Mesothelial cell of epicardium (in vitro differentiated cells): ENCODE measurements around the gene ECI2. TPM values are rescaled to one million over a fixed set of nuclear protein-coding genes. Genes with fewer than 3 reads are reported as not detected.

ENCODE experiments used
- DNase-seq, 2 experiments: peaks; one replicate each; pipeline ENCODE4 v3.0.0; 2021; ENCODE audit warnings: low spot score in 2 of 2; ENCODE audit not compliant: unreplicated experiment in 2 of 2
- H3K27ac Mint-ChIP-seq: 2 replicates; pipeline ENCODE4 v1.8.0; 2021; ENCODE audit warnings: mixed read lengths
- H3K27me3 Mint-ChIP-seq: 2 replicates; pipeline ENCODE4 v1.8.0; 2021; ENCODE audit warnings: low read depth, mixed read lengths
- H3K36me3 Mint-ChIP-seq: 2 replicates; pipeline ENCODE4 v1.8.0; 2021; ENCODE audit warnings: mixed read lengths
- H3K4me1 Mint-ChIP-seq: 2 replicates; pipeline ENCODE4 v1.8.0; 2021; ENCODE audit warnings: mixed read lengths
- H3K4me3 Mint-ChIP-seq: 2 replicates; pipeline ENCODE4 v1.8.0; 2021; ENCODE audit warnings: mild to moderate bottlenecking, moderate library complexity, mixed read lengths
- H3K9me3 Mint-ChIP-seq: 2 replicates; pipeline ENCODE4 v1.8.0; 2021; ENCODE audit warnings: mixed read lengths
- total RNA-seq: library from RNA; stranded (reverse); gene quantifications from 3 replicates; pipeline ENCODE4 v1.2.1, GENCODE V29; 2021
- TF ChIP-seq, protein P1 (sequence below): fragments of 200-600 bp; sonication (generic); IDR thresholded peaks from one replicate; pipeline ENCODE4 v1.5.0; 2021; ENCODE audit warnings: antibody characterized with exemption; ENCODE audit not compliant: unreplicated experiment

ECI2 gene
- total RNA-seq, 1 donor from 2014 or later: 51.8 TPM

- Mint-ChIP-seq H3K27ac (no peak overlapping the region), H3K4me3 (no peak overlapping the region), H3K27me3 (no peaks in the 10 kb centered on the region), H3K4me1 (peaks cover 3% of the 10 kb centered on the region), H3K36me3 (no peaks in the 10 kb centered on the region), H3K9me3 (no peaks in the 10 kb centered on the region)
- TF ChIP-seq, protein P1, sequence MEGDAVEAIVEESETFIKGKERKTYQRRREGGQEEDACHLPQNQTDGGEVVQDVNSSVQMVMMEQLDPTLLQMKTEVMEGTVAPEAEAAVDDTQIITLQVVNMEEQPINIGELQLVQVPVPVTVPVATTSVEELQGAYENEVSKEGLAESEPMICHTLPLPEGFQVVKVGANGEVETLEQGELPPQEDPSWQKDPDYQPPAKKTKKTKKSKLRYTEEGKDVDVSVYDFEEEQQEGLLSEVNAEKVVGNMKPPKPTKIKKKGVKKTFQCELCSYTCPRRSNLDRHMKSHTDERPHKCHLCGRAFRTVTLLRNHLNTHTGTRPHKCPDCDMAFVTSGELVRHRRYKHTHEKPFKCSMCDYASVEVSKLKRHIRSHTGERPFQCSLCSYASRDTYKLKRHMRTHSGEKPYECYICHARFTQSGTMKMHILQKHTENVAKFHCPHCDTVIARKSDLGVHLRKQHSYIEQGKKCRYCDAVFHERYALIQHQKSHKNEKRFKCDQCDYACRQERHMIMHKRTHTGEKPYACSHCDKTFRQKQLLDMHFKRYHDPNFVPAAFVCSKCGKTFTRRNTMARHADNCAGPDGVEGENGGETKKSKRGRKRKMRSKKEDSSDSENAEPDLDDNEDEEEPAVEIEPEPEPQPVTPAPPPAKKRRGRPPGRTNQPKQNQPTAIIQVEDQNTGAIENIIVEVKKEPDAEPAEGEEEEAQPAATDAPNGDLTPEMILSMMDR: no peak
- no peak for DNase-seq
Measured at GRCh38 chr6:4174042-4174441, 38.7 kb upstream of the ECI2 start.

- H3K4me3 Mint-ChIP-seq: no peak overlapping the region
- TF ChIP-seq, protein P1: no peak
- H3K27me3 Mint-ChIP-seq: no peaks in the 10 kb centered on the region
- peaks cover 8% of the 10 kb centered on the region for H3K9me3 Mint-ChIP-seq
- no peak overlapping the region for H3K27ac Mint-ChIP-seq
- H3K36me3 Mint-ChIP-seq: peaks cover 3% of the 10 kb centered on the region
- H3K4me1 Mint-ChIP-seq: peaks cover 3% of the 10 kb centered on the region
- DNase-seq: no peak
Measured at GRCh38 chr6:4172368-4172767, 37.0 kb upstream of the ECI2 start.

DNA sequence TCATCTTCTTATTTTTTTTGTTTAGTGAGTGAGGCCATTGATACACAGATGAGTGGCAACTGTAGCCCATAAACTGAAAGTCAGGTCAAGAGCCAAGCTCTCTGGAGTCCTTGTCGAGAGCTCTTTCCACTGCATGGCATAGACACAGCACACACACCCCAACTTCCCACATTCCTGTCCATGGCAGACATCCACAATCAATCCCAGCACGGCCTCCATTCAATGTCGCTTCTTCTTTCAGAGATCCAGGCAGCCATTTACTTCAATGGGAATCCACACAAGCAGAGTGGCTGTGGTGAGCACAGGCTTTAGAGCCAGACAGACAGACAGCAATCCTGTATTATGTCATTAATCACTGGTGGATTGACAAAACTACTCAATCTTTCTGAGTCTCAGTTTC lies 34.9 kb upstream of the ECI2 start:
- no peak for DNase-seq
- no peak overlapping the region for H3K4me3 Mint-ChIP-seq
- H3K4me1 Mint-ChIP-seq: peaks cover 3% of the 10 kb centered on the region
- TF ChIP-seq, protein P1: no peak
- H3K36me3 Mint-ChIP-seq: peaks cover 3% of the 10 kb centered on the region
- peaks cover 8% of the 10 kb centered on the region for H3K9me3 Mint-ChIP-seq
- H3K27ac Mint-ChIP-seq: no peak overlapping the region
- no peaks in the 10 kb centered on the region for H3K27me3 Mint-ChIP-seq

GRCh38 chr6:4169028-4169789 lies 33.8 kb upstream of the ECI2 start:
- peaks cover 8% of the 10 kb centered on the region for H3K9me3 Mint-ChIP-seq
- peaks cover 4% of the 10 kb centered on the region for H3K4me1 Mint-ChIP-seq
- peaks cover 3% of the 10 kb centered on the region for H3K36me3 Mint-ChIP-seq
- no peaks in the 10 kb centered on the region for H3K27me3 Mint-ChIP-seq
- no peak for DNase-seq
- H3K27ac Mint-ChIP-seq: no peak overlapping the region
- TF ChIP-seq, protein P1: no peak
- H3K4me3 Mint-ChIP-seq: no peak overlapping the region

- peaks cover 8% of the 10 kb centered on the region for H3K9me3 Mint-ChIP-seq
Measured at GRCh38 chr6:4167833-4168232, 32.5 kb upstream of the ECI2 start.

More at GRCh38 chr6:4167833-4168232, 32.5 kb upstream of the ECI2 start:
- Mint-ChIP-seq H3K36me3 (peaks cover 3% of the 10 kb centered on the region), H3K4me1 (peaks cover 17% of the 10 kb centered on the region), H3K4me3 (no peak overlapping the region), H3K27ac (no peak overlapping the region), H3K27me3 (no peaks in the 10 kb centered on the region)
- no peak for DNase-seq
- TF ChIP-seq, protein P1: no peak
